GM19035 (cell line): Measurements from ENCODE around the gene CEP83.
A peak's percentile ranks its signal among the peaks of the same experiment; 100 is the strongest.
"Not testable (repeated sequence)": the region's sequence is repeated elsewhere in the genome, so short reads cannot be mapped to it uniquely, and the experiment has no call there.

Source experiments
- ATAC-seq: cut with Tn5 transposase; IDR thresholded peaks from one replicate; pipeline ENCODE4 v1.9.1; 2021; ENCODE audit not compliant: unreplicated experiment

Gene CEP83

GRCh38 chr12:94380507-94380906 is 79.2 kb downstream of the CEP83 start:
- ATAC-seq: no peak

- no peak for ATAC-seq
These were observed 80.1 kb downstream of the CEP83 start for GRCh38 chr12:94379479-94380113.

DNA sequence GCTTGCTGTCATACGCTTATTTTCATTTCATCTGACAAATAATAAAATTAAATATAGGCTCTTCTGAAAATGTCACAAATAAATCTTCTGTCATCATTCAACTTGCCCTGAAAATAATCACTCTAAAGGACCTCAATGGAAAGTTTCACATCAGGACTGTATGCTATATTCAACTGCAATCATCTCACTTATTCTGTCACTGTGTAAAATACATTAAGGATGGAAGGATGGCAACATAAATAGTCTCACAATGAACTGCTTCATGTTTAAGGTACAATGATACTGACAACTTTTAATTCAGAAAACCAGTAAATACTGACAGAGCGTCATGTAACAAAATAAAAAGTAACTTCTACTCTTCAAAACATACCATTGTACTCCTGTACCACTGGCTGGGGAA is 82.1 kb downstream of the CEP83 start:
- no peak for ATAC-seq

DNA sequence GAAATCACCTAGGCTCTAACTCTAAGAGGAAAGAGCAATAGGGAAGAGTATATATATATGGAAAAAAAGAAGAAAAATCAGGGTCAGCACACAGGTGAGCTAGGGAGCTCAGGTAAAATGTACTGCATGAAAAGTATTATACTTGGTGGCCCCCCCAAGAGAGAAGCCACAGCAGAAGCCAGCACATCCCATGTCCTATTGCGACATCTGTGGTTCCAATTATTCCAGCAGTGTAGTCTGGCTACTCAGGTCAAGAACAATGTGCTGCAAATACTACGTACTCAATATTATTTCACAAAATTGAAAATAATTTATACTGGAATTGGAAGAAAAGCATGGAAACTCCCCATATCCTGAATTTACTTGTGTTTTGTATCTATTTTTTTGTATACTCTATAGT is 85.5 kb downstream of the CEP83 start:
- ATAC-seq: no peak

DNA sequence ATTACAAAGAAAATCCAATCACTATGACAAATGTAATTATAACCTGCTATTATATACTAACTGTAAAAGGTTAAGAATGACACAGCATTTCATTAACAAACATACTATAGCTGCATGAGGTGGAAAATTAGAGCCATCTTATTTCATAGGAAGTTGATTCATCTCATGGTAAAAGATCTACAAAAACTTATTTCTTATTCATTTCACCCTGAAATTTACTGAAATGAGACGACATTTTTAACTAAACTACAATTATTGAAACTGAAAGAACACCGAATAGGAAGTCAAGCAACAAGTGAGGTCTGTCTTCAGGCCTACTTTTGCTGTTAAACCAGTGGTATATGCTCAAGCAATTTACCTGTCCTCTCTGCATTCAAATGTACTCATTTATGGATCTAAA is 87.2 kb downstream of the CEP83 start:
- ATAC-seq: no peak

DNA sequence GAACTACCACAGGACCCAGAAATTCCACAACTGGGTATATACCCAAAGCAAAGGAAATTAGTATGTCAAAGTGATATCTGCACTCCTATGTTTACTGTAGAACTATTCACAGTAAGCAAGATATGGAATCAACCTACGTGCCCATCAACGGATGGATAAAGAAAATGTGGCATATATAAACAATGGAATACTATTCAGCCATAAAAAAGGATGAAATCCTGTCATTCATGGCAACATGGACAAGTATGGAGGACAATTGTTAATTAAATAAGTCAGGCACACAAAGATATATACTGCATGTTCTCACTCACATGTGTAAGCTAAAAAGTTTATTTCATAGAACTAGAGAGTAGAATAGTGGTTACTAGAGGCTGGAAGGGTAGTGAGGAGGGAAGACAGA is 97.0 kb downstream of the CEP83 start:
- ATAC-seq: no peak

- no peak for ATAC-seq
These were observed 99.9 kb downstream of the CEP83 start for GRCh38 chr12:94359761-94360160.

- ATAC-seq: no peak
These were observed 106.5 kb downstream of the CEP83 start for GRCh38 chr12:94353130-94353529.

GRCh38 chr12:94340573-94340972 is 119.1 kb downstream of the CEP83 start:
- no peak for ATAC-seq

GRCh38 chr12:94338006-94338794 is 121.5 kb downstream of the CEP83 start:
- ATAC-seq: no peak

DNA sequence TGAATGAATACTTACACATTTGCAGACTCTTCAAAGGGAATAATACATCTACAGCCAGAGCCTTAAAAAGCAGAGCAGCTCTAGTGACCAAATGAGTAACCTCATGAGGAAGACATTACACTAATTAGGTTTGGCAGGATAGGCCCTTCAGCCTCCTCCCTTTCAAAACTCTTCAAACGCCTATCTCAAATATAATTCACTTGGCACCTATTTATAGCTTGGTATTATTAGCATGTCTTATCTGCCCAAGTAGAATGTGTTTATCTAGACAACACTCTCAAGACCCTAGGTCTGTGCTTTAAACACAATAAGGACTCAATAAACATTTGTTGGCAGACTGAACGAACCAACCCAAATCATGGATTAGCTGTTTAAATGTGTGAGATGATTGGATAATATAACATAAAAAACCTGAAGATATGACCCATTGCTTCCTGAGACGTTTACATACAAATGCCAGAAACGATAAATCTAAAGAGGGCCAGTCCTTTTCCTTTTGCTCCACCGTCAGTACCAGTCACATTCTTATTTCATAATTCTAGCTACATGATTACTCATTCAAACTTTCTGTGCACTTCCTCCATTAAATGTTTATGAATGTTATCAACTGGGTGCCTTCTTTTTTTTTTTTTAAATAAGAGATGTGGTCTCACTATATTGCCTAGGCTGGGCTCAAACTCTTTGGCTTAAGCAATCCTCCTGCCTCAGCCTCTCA is 123.3 kb downstream of the CEP83 start:
- ATAC-seq: no peak

GRCh38 chr12:94333396-94333795 is 126.3 kb downstream of the CEP83 start:
- no peak for ATAC-seq

DNA sequence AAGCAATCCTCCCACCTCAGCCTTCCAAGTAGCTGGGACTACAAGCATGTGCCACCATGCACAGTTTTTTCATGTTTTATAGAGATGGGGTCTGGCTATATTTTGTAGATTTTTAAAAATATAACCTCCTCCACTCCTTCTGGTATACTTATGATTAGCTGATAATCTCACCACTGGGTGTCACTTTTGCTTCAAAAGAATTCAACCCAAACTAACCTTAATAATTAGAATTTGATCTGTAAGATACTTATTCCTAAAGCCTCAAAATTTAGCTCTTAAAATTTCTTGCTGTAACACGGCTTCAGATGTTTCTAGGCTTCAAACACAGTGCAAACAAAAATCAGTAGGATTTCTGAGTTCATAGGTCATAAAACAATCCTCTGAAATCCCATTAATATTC is 130.3 kb downstream of the CEP83 start:
- ATAC-seq: no peak

DNA sequence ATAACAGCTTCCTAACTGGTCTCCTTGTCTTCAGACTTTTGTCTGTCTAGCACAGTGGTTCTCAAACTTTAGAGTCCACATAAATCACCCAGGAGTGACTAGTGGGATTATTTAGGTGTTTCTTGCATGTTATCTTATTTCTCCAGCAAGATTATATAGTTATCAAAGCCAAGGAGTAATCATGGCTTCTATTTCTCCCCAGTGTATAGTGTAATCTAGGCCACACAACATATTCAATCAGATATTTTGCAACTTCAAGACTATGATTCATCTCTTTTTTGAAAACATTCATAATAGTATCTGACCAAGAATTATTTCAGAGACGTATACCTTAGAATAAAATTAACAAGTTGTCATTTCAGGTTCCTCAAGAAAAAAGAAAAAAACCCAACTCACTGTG is 131.9 kb downstream of the CEP83 start:
- no peak for ATAC-seq

- ATAC-seq: no peak
These were observed 132.9 kb downstream of the CEP83 start for GRCh38 chr12:94326727-94327126.

DNA sequence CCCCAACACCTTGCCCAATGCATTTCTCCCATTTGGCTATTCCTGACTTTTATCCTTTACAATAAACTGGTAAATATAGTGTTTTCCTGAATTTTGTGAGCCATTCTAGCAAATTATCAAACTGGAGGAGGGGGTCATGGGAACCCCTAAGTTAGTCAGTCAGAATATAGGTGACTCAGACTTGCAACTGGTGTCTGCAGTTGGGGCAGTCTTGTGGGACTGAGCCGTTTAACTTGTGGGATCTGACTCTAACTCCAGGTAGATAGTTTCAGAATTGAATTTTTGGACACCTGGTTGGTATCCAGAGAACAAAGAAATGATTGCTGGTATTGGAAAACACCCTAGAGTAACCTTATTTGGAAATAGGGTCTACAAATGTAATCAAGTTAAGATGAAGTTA is 133.4 kb downstream of the CEP83 start:
- no peak for ATAC-seq

DNA sequence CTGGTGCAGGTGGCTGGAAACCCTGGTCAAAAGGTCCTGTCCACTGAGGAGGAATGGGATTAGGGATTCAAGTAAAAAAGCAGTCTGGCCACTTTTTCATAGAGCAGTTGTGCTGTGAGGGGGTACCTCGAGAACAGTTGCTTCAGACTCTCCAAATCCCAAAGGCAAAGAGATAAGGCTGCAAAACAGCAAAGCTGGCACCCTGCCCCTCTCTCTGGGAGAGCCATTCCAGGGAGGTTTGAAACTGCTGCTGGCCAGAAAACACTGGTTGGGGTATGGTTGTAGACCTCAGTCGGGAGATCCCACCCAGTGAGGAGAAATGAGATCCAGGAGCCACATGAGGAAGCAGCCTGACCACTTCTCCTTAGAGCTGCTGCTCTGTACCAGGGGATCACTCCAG is 137.3 kb downstream of the CEP83 start:
- ATAC-seq: no peak

DNA sequence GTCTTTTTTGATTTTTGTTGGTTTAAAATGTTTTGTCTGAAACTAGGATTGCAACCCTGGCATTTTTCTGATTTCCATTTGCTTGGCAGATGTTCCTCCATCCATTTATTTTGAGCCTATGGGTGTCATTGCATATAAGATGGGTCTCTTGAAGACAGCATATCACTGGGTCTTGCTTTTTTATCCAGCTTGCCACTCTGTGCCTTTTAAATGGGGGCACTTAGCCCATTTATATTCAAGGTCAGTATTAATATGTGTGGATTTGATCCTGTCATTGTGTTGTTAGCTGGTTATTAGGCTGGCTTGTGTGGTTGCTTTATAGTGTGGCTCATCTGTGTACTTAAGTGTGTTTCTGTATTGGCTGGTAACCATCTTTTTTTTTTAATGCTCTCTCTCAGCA is 139.6 kb downstream of the CEP83 start:
- ATAC-seq: no peak

- ATAC-seq: no peak
These were observed 141.5 kb downstream of the CEP83 start for GRCh38 chr12:94318181-94318580.

DNA sequence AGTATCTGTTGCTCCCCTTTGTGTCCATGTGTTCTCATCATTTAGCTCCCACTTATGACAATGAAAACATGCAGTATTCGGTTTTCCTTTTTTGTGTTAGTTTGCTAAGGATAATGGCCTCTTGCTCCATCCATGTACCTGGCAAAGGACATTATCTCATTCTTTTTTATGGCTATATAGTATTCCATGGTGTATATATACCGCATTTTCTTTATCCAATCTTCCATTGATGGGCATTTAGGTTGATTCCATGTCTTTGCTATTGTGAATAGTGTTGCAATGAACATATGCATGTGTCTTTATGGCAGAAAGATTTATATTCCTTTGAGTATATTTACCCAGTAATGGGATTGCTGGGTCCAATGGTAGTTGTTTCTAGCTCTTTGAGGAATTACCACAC is 143.1 kb downstream of the CEP83 start:
- not testable (repeated sequence) for ATAC-seq

DNA sequence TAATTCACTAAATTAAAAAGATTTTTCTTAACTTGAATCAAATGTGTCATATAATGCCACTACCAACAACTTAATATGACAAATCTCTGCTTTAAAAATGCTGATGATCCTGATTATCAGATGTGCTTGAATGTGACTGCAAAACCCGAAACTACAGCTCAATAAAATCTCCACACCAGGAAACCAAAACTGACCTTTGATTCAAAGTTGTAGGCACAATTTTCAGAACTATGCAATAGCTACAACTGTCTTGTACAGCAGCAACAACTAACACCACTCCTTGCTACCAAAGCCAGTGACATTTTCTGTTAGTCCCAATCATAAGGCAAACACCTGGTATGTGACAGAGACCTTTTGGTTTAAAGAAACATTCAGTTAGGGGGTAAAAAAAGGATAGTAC is 147.3 kb downstream of the CEP83 start:
- no peak for ATAC-seq

DNA sequence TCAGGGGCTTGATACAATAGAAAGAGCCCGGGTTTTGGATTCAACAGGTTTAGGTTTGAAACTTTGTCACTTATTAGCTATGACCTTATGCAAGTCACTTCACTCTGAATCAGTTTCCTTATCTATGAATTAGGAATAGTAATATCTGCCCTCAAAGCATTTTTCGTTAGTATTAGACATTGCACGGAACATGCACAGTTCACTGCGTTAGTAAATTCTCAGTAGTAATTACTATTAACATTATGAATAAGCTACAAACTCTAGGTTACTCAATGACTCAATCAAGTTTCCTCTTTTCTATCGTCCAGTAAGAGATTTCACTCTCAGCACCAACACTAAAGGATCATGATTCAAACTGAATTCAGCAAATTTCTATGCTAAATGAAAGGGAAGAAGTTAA is 150.3 kb downstream of the CEP83 start:
- ATAC-seq: peak; percentile 67
